K562 (cell line): ENCODE measurements around the gene ADAMTSL2. TPM values are rescaled to one million over a fixed set of nuclear protein-coding genes. Genes with fewer than 3 reads are reported as not detected.

Source experiments
- ATAC-seq: fragments of 200-7000 bp; cut with Tn5 transposase; 3 replicates; pipeline ENCODE4 v1.9.1; 2020; ENCODE audit warnings: moderate library complexity
- BruUV-seq: library from RNA; stranded (reverse); fragments of 400-500 nt; replicated peaks from 2 replicates; lab custom pipeline; 2021; lab: Mats Ljungman, UMichigan
- CTCF ChIA-PET: fragments of 300-600 bp; formaldehyde crosslinking; extraction: SDS; loops from one replicate; lab custom pipeline; 2021; ENCODE audit warnings: low intra/inter-chr PET ratio; lab: Yijun Ruan, JAX
- POLR2A ChIA-PET: fragments of 300-600, 350-650 bp; sonication (Branson Sonifier 250); formaldehyde crosslinking; extraction: SDS; loops from one replicate; lab custom pipeline; 2021; ENCODE audit warnings: antibody characterized with exemption, inconsistent platforms; lab: Yijun Ruan, JAX
- DNase-seq, 4 experiments: peaks; one replicate each; pipeline versions ENCODE4 v3.0.0 to v3.0.0-alpha.2; 2011 to 2018; ENCODE audit warnings: low spot score in 3 of 4, mixed read lengths in 3 of 4; ENCODE audit errors: extremely low read depth in 1 of 4
- FAIRE-seq: peaks from 2 replicates; lab custom pipeline; 2011; peaks lifted over from hg19 to GRCh38; lab: Jason Lieb, UNC
- H2AFZ ChIP-seq: 2 replicates; pipeline ENCODE4 v1.6.0; 2011; ENCODE audit warnings: low read depth, low read length, control low read depth, inconsistent platforms
- H3K27ac ChIP-seq: fragments of 200-600 bp; 3 replicates; pipeline ENCODE4 v1.8.0; 2011; ENCODE audit warnings: low read depth, mild to moderate bottlenecking, control low read depth, inconsistent platforms, low read length, moderate library complexity, mixed read lengths; ENCODE audit errors: extremely low read depth
- H3K27me3 ChIP-seq, 2 experiments: fragments of 300-600 bp in 1 of 2; 2 replicates in 1 of 2; 3 replicates in 1 of 2; pipeline versions ENCODE4 v1.6.0 to v1.8.0; 2011; ENCODE audit warnings: inconsistent platforms in 2 of 2, low read length in 2 of 2, mild to moderate bottlenecking in 1 of 2, mixed read lengths in 1 of 2, moderate library complexity in 1 of 2; ENCODE audit not compliant: control insufficient read depth in 2 of 2, insufficient read depth in 2 of 2
- H3K36me3 ChIP-seq: fragments of 300-600 bp; 3 replicates; pipeline ENCODE4 v1.8.0; 2011; ENCODE audit warnings: mild to moderate bottlenecking, low read length, inconsistent platforms; ENCODE audit not compliant: control insufficient read depth, insufficient read depth
- H3K4me1 ChIP-seq, 2 experiments: fragments of 200-600 bp in 1 of 2; replicated peaks in 1 of 2; 2 replicates in 1 of 2; 3 replicates in 1 of 2; pipeline versions ENCODE4 v1.5.1 to v1.8.0; 2011; ENCODE audit warnings: inconsistent platforms in 2 of 2, low read length in 2 of 2, mild to moderate bottlenecking in 1 of 2, mixed read lengths in 1 of 2, moderate library complexity in 1 of 2; ENCODE audit not compliant: control insufficient read depth in 2 of 2, insufficient read depth in 2 of 2
- H3K4me2 ChIP-seq: 2 replicates; pipeline ENCODE4 v1.6.1; 2011; ENCODE audit warnings: low read length, control low read depth, inconsistent platforms, mixed read lengths; ENCODE audit not compliant: insufficient read depth
- H3K4me3 ChIP-seq: fragments of 200-600 bp; sonication (generic), shearing (Covaris generic); 2 replicates; pipeline ENCODE4 v1.5.1; 2016; ENCODE audit warnings: control low read depth, inconsistent platforms
- H3K79me2 ChIP-seq: fragments of 200-600 bp; 3 replicates; pipeline ENCODE4 v1.8.0; 2011; ENCODE audit warnings: low read length, inconsistent platforms; ENCODE audit not compliant: control insufficient read depth, insufficient read depth
- H3K9ac ChIP-seq, 2 experiments: 2 replicates each; pipeline versions ENCODE4 v1.6.0 to v1.6.1; 2011; ENCODE audit warnings: low read depth in 2 of 2, low read length in 2 of 2, control low read depth in 1 of 2, inconsistent platforms in 1 of 2, mild to moderate bottlenecking in 1 of 2, mixed read lengths in 1 of 2; ENCODE audit not compliant: insufficient read depth in 1 of 2
- H3K9me1 ChIP-seq: one replicate; pipeline ENCODE4 v1.6.0; 2011; ENCODE audit warnings: inconsistent platforms, mild to moderate bottlenecking, low read length, moderate library complexity; ENCODE audit not compliant: control insufficient read depth, insufficient read depth
- H3K9me3 ChIP-seq: replicated peaks from 2 replicates; pipeline ENCODE4 v1.5.1; 2011; ENCODE audit warnings: low read depth, low read length, inconsistent platforms; ENCODE audit not compliant: control insufficient read depth, insufficient read depth
- H4K20me1 ChIP-seq: replicated peaks from 2 replicates; pipeline ENCODE4 v1.6.1; 2011; ENCODE audit warnings: low read length, inconsistent platforms, mixed read lengths; ENCODE audit not compliant: control insufficient read depth, insufficient read depth
- KLF16 ChIP-seq: IDR thresholded peaks from 2 replicates; pipeline ENCODE4 v1.6.1; 2016; ENCODE audit warnings: antibody characterized with exemption
- NCOA6 ChIP-seq: fragments of 450-650 bp; IDR thresholded peaks from 2 replicates; pipeline ENCODE4 v1.6.1; 2017; ENCODE audit warnings: mild to moderate bottlenecking
- RBM39 ChIP-seq: fragments of 200-400 bp; formaldehyde crosslinking; optimal IDR thresholded peaks from 2 replicates; pipeline ENCODE3; 2018; ENCODE audit warnings: low read depth, low read length
- TEAD2 ChIP-seq: fragments of 450-650 bp; IDR thresholded peaks from 2 replicates; pipeline ENCODE4 v1.6.1; 2016; ENCODE audit warnings: missing genetic modification characterization, control low read depth, missing compliant biosample characterization
- XRCC3 ChIP-seq: fragments of 450-650 bp; IDR thresholded peaks from 2 replicates; pipeline ENCODE4 v1.6.1; 2017; ENCODE audit warnings: mild to moderate bottlenecking, moderate library complexity
- ZBED1 ChIP-seq: IDR thresholded peaks from 2 replicates; pipeline ENCODE4 v1.6.1; 2014
- ZNF778 ChIP-seq: fragments of 450-650 bp; formaldehyde crosslinking; IDR thresholded peaks from 2 replicates; pipeline ENCODE4 v1.4.0; 2020; ENCODE audit warnings: mild to moderate bottlenecking, moderate library complexity
- WGBS: fragments of 100-300 bp; shearing (Covaris generic); methylation state at CpG from one replicate; pipeline ENCODE4 v1.1.6; 2016; ENCODE audit warnings: low coverage, mixed read lengths; ENCODE audit not compliant: insufficient coverage; ENCODE audit errors: missing lambda C conversion rate; 5-methylcytosine and 5-hydroxymethylcytosine counted together
- in situ Hi-C: fragments of 300-500 bp; cut with MboI; formaldehyde crosslinking; loops from 4 replicates; pipeline ENCODE4 v1.15.0; 2018; ENCODE audit warnings: inconsistent platforms, mixed read lengths
- intact Hi-C: fragments of 100-400 bp; cut with micrococcal nuclease; formaldehyde crosslinking; loops from 2 replicates; pipeline ENCODE4 v1.14.2; 2022
- polyA plus RNA-seq, 8 experiments: library from polyadenylated mRNA; depleted of rRNA in 4 of 8; stranded (reverse) in 5 of 8; unstranded in 3 of 8; fragments of >200 nt; fragmentation: Nextera tagmentation in 2 of 8; fragmentation: Illumina TruSeq in 1 of 8; extraction: Ambion mirVana in 2 of 8; extraction: Trizol in 1 of 8; gene quantifications; 2 replicates each; pipeline versions ENCODE4 v1.2.1 to v1.2.3, GENCODE V29; 2011 to 2014; ENCODE audit warnings: inconsistent platforms in 1 of 8, missing spikeins in 1 of 8
- total RNA-seq, 7 experiments: library from RNA; depleted of rRNA in 6 of 7; stranded (reverse); fragments of >200 nt in 6 of 7; fragmentation: Illumina TruSeq in 2 of 7; extraction: Trizol in 2 of 7; gene quantifications; 2 replicates each; pipeline versions ENCODE4 v1.2.1 to v1.2.3, GENCODE V29; 2011 to 2021; ENCODE audit warnings: low replicate concordance in 1 of 7
- TF ChIP-seq, protein P1 (sequence below): fragments of 450-650 bp; IDR thresholded peaks from 2 replicates; pipeline ENCODE4 v1.7.0; 2016; ENCODE audit warnings: borderline replicate concordance
- TF ChIP-seq, protein P2 (sequence below): fragments of 450-650 bp; formaldehyde crosslinking; IDR thresholded peaks from 2 replicates; pipeline ENCODE4 v1.4.0; 2020; ENCODE audit warnings: mild to moderate bottlenecking, moderate library complexity
- TF ChIP-seq, protein P3 (sequence below), 2 experiments: fragments of 250-450 bp in 1 of 2; fragments of 450-650 bp in 1 of 2; sonication (Bioruptor Pico) in 1 of 2; IDR thresholded peaks; 2 replicates each; pipeline versions ENCODE4 v1.6.1 to v1.8.0; 2016 to 2021; ENCODE audit warnings: mild to moderate bottlenecking in 2 of 2, moderate library complexity in 2 of 2, missing compliant biosample characterization in 1 of 2, missing genetic modification characterization in 1 of 2

ADAMTSL2 gene
- total and polyA plus RNA-seq, 9 of the 15 experiments (the other 6 are each of a cell fraction or from before 2014, with no cell fraction given): 0.04 TPM; not detected in 8

DNA sequence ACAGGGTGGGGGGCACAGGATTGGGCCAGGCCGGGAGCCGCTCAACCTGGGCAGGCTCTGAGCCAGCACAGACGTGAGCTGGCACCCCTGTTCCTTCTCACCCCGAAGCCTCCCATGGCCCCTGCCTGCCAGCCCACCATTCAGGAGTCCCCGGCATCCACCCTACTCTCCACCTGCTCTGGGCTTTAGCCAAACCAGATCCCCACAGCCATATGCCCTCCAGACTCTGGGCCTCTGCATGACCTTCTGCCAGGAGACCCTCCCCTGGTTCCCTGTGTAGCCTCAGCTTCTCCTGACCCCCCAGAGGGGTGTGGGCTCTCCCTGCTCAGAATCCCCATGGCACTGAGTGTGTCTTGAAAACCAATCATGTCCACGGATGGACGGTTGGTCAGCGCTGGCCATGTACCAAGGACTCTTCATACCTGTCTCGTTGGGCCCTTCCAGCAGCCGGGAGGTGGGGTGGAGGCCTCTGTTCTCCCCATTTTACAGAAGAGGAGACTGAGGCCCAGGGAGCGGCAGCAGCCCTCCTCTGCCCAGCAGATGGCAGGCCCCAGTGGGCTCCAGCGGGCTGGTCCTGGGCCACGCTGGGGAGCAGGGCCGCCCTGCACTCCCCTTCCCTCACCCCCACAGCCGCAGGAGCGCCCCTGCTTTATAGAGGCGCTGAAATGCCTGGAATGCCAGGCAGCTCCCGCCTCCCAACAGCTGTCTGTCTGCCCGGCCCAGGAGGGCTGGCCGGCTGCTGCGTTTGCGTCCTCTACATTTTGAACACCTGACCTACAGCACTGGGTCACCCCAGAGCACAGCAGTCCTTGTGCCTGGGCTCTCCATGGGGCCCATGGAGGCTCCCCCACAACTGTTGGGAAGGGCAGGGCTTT lies 6.3 kb upstream of the ADAMTSL2 start:
- Histone ChIP-seq H3K79me2 (no peaks in the 10 kb centered on the region), H3K27me3 (peaks cover 66 to 91% of the 10 kb centered on the region in 2 experiments; a peak in 4 of 5 replicates), H3K4me1 (peaks cover 0 to 19% of the 10 kb centered on the region in 2 experiments; a peak in 1 of 5 replicates), H3K4me3 (no peak overlapping the region), H3K4me2 (no peak overlapping the region), H3K36me3 (no peaks in the 10 kb centered on the region), H3K9me3 (no peaks in the 10 kb centered on the region), H3K9me1 (no peaks in the 10 kb centered on the region), H3K9ac (no peak overlapping the region), H3K27ac (no peak overlapping the region), H2AFZ (no peak overlapping the region), H4K20me1 (peaks cover 23% of the 10 kb centered on the region)
- ChIA-PET CTCF (no interaction called here), POLR2A (interaction anchor here (1.4 kb wide), 1 partner anchor 15 kb away, joined by 6 read pairs; no protein-coding TSS in a partner anchor)
- WGBS: 3% methylated on average over 18 of the region's 22 CpGs
- FAIRE-seq (no peak), ATAC-seq (no peak), DNase-seq (no peak)
- no TSS peak for BruUV-seq
- in situ Hi-C loops: no loop called here
- intact Hi-C loops: no loop called here
- TF ChIP-seq RBM39 (no peak), TEAD2 (tag) (no peak), KLF16 (no peak), ZBED1 (no peak), NCOA6 (no peak), ZNF778 (CRISPR knock-in tag) (no peak), XRCC3 (no peak)
- TF ChIP-seq, protein P1, sequence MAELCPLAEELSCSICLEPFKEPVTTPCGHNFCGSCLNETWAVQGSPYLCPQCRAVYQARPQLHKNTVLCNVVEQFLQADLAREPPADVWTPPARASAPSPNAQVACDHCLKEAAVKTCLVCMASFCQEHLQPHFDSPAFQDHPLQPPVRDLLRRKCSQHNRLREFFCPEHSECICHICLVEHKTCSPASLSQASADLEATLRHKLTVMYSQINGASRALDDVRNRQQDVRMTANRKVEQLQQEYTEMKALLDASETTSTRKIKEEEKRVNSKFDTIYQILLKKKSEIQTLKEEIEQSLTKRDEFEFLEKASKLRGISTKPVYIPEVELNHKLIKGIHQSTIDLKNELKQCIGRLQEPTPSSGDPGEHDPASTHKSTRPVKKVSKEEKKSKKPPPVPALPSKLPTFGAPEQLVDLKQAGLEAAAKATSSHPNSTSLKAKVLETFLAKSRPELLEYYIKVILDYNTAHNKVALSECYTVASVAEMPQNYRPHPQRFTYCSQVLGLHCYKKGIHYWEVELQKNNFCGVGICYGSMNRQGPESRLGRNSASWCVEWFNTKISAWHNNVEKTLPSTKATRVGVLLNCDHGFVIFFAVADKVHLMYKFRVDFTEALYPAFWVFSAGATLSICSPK: no peak
- TF ChIP-seq, protein P2, sequence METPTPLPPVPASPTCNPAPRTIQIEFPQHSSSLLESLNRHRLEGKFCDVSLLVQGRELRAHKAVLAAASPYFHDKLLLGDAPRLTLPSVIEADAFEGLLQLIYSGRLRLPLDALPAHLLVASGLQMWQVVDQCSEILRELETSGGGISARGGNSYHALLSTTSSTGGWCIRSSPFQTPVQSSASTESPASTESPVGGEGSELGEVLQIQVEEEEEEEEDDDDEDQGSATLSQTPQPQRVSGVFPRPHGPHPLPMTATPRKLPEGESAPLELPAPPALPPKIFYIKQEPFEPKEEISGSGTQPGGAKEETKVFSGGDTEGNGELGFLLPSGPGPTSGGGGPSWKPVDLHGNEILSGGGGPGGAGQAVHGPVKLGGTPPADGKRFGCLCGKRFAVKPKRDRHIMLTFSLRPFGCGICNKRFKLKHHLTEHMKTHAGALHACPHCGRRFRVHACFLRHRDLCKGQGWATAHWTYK (CRISPR knock-in tag): no peak
- TF ChIP-seq, protein P3, sequence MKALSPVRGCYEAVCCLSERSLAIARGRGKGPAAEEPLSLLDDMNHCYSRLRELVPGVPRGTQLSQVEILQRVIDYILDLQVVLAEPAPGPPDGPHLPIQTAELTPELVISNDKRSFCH (CRISPR knock-in tag; IDR thresholded peaks at IDR 0.05): no peak
- TF ChIP-seq, protein P3 (tag; IDR thresholded peaks at IDR 0.05): no peak
